ENCODE data around the gene TMEM63B.

Gene TMEM63B

GRCh38 chr6:44096612-44097011 lies 30.7 kb upstream of the TMEM63B start:
- H3K9ac ChIP-seq (ENCODE audit: low read depth, low read length), result no peak overlapping the region
- no peaks in the 10 kb centered on the region for H3K9me3 ChIP-seq (ENCODE audit: control insufficient read depth, insufficient read depth, low read length)
- H3K4me1 ChIP-seq (ENCODE audit: control insufficient read depth, insufficient read depth, low read length), result no peaks in the 10 kb centered on the region
- peaks cover 35% of the 10 kb centered on the region for H3K36me3 ChIP-seq (ENCODE audit: control insufficient read depth, insufficient read depth, low read length)
- no peaks in the 10 kb centered on the region for H3K27me3 ChIP-seq (ENCODE audit: control insufficient read depth, insufficient read depth, low read length)
- H3K4me3 ChIP-seq (ENCODE audit: low read depth, low read length), result no peak overlapping the region
- no peak overlapping the region for H3K27ac ChIP-seq (ENCODE audit: low read depth, low read length)

DNA sequence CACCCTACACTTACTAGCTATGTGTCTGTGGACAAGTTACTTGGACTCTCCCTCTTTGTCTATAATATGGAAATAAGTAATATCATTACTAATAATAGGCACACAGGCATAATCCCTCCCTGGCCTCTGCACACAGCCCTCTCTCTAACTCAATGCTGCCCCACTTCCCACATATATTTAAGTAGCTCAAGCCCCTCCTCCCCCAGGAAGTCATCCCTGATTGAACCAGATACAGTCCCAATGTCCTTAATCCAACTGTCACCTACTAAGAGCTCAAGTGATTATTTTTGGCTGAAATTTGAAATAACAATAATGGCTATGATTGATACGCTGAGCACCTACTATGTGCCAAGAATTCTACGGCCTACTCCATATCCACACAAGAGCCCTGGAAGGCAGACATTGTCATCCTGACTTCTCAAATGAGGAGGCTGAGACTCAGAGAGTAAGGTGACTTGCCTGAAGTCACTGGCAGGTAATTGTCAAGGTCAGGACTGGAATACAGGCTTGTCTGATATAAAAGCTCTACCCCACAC lies 29.5 kb upstream of the TMEM63B start:
- Histone ChIP-seq H3K4me1 (ENCODE audit: control insufficient read depth, insufficient read depth, low read length) (no peaks in the 10 kb centered on the region), H3K9ac (ENCODE audit: low read depth, low read length) (no peak overlapping the region), H3K4me3 (ENCODE audit: low read depth, low read length) (no peak overlapping the region), H3K27ac (ENCODE audit: low read depth, low read length) (no peak overlapping the region), H3K27me3 (ENCODE audit: control insufficient read depth, insufficient read depth, low read length) (no peaks in the 10 kb centered on the region), H3K36me3 (ENCODE audit: control insufficient read depth, insufficient read depth, low read length) (peaks cover 31% of the 10 kb centered on the region), H3K9me3 (ENCODE audit: control insufficient read depth, insufficient read depth, low read length) (no peaks in the 10 kb centered on the region)

DNA sequence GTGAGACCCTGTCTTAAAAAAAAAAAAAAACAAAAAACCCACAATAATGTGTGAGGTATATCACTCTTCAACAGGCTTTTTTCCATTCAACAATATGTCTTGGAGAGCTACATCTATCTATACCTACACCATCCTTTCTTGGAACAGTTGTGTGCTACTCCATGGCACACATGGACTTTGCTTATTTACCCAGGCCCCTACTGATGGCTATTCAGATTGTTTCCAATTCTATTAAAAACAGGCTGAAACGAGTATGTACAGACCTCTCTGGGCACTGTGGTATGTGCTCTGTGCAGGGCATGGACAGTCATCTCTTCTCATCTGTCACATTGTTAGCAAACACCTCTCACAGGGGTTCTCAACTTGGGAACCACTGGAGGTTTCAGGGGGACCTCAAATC lies 28.2 kb upstream of the TMEM63B start:
- no peaks in the 10 kb centered on the region for H3K9me3 ChIP-seq (ENCODE audit: control insufficient read depth, insufficient read depth, low read length)
- peaks cover 33% of the 10 kb centered on the region for H3K36me3 ChIP-seq (ENCODE audit: control insufficient read depth, insufficient read depth, low read length)
- H3K4me3 ChIP-seq (ENCODE audit: low read depth, low read length), result no peak overlapping the region
- no peaks in the 10 kb centered on the region for H3K27me3 ChIP-seq (ENCODE audit: control insufficient read depth, insufficient read depth, low read length)
- no peak overlapping the region for H3K9ac ChIP-seq (ENCODE audit: low read depth, low read length)
- H3K27ac ChIP-seq (ENCODE audit: low read depth, low read length), result no peak overlapping the region
- no peaks in the 10 kb centered on the region for H3K4me1 ChIP-seq (ENCODE audit: control insufficient read depth, insufficient read depth, low read length)

GRCh38 chr6:44100088-44100550 lies 27.2 kb upstream of the TMEM63B start:
- Histone ChIP-seq H3K4me3 (ENCODE audit: low read depth, low read length) (no peak overlapping the region), H3K27me3 (ENCODE audit: control insufficient read depth, insufficient read depth, low read length) (no peaks in the 10 kb centered on the region), H3K9ac (ENCODE audit: low read depth, low read length) (no peak overlapping the region), H3K9me3 (ENCODE audit: control insufficient read depth, insufficient read depth, low read length) (no peaks in the 10 kb centered on the region), H3K27ac (ENCODE audit: low read depth, low read length) (no peak overlapping the region), H3K36me3 (ENCODE audit: control insufficient read depth, insufficient read depth, low read length) (peaks cover 35% of the 10 kb centered on the region), H3K4me1 (ENCODE audit: control insufficient read depth, insufficient read depth, low read length) (no peaks in the 10 kb centered on the region)

DNA sequence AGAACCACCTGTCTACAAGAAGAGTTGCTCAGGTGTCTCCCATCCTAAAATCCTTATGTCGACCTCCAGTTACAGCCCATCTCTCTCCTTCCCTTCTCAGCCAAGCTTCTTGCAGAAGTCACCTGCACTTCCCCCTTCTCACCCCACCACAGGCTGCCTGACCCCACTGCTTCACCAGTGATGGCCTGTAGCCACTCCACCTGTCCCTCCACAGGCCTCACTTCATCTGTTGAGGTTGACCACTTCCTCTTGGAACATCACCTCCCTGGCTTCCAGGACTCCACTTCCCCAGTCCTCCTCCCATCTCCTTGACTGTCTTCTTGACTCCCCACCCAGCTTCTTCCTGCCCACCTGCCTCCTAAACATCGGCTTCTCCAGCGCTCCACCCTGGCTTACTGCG lies 25.5 kb upstream of the TMEM63B start:
- Histone ChIP-seq H3K4me3 (ENCODE audit: low read depth, low read length) (no peak overlapping the region), H3K27me3 (ENCODE audit: control insufficient read depth, insufficient read depth, low read length) (no peaks in the 10 kb centered on the region), H3K9me3 (ENCODE audit: control insufficient read depth, insufficient read depth, low read length) (no peaks in the 10 kb centered on the region), H3K27ac (ENCODE audit: low read depth, low read length) (no peak overlapping the region), H3K36me3 (ENCODE audit: control insufficient read depth, insufficient read depth, low read length) (peaks cover 48% of the 10 kb centered on the region), H3K9ac (ENCODE audit: low read depth, low read length) (no peak overlapping the region), H3K4me1 (ENCODE audit: control insufficient read depth, insufficient read depth, low read length) (no peaks in the 10 kb centered on the region)

GRCh38 chr6:44102527-44102926 lies 24.8 kb upstream of the TMEM63B start:
- H3K27ac ChIP-seq (ENCODE audit: low read depth, low read length), result no peak overlapping the region
- no peaks in the 10 kb centered on the region for H3K4me1 ChIP-seq (ENCODE audit: control insufficient read depth, insufficient read depth, low read length)
- no peak overlapping the region for H3K4me3 ChIP-seq (ENCODE audit: low read depth, low read length)
- no peaks in the 10 kb centered on the region for H3K27me3 ChIP-seq (ENCODE audit: control insufficient read depth, insufficient read depth, low read length)
- no peak overlapping the region for H3K9ac ChIP-seq (ENCODE audit: low read depth, low read length)
- H3K9me3 ChIP-seq (ENCODE audit: control insufficient read depth, insufficient read depth, low read length), result no peaks in the 10 kb centered on the region
- H3K36me3 ChIP-seq (ENCODE audit: control insufficient read depth, insufficient read depth, low read length), result peaks cover 51% of the 10 kb centered on the region

GRCh38 chr6:44104481-44105021 lies 22.8 kb upstream of the TMEM63B start:
- Histone ChIP-seq H3K9ac (ENCODE audit: low read depth, low read length) (no peak overlapping the region), H3K27me3 (ENCODE audit: control insufficient read depth, insufficient read depth, low read length) (no peaks in the 10 kb centered on the region), H3K36me3 (ENCODE audit: control insufficient read depth, insufficient read depth, low read length) (peaks cover 65% of the 10 kb centered on the region), H3K9me3 (ENCODE audit: control insufficient read depth, insufficient read depth, low read length) (no peaks in the 10 kb centered on the region), H3K4me3 (ENCODE audit: low read depth, low read length) (no peak overlapping the region), H3K27ac (ENCODE audit: low read depth, low read length) (no peak overlapping the region), H3K4me1 (ENCODE audit: control insufficient read depth, insufficient read depth, low read length) (no peaks in the 10 kb centered on the region)

- Histone ChIP-seq H3K4me3 (ENCODE audit: low read depth, low read length) (no peak overlapping the region), H3K27me3 (ENCODE audit: control insufficient read depth, insufficient read depth, low read length) (no peaks in the 10 kb centered on the region), H3K27ac (ENCODE audit: low read depth, low read length) (no peak overlapping the region), H3K9me3 (ENCODE audit: control insufficient read depth, insufficient read depth, low read length) (no peaks in the 10 kb centered on the region), H3K9ac (ENCODE audit: low read depth, low read length) (no peak overlapping the region), H3K4me1 (ENCODE audit: control insufficient read depth, insufficient read depth, low read length) (no peaks in the 10 kb centered on the region), H3K36me3 (ENCODE audit: control insufficient read depth, insufficient read depth, low read length) (peaks cover 65% of the 10 kb centered on the region)
Observed at GRCh38 chr6:44105146-44105545, 22.2 kb upstream of the TMEM63B start.

DNA sequence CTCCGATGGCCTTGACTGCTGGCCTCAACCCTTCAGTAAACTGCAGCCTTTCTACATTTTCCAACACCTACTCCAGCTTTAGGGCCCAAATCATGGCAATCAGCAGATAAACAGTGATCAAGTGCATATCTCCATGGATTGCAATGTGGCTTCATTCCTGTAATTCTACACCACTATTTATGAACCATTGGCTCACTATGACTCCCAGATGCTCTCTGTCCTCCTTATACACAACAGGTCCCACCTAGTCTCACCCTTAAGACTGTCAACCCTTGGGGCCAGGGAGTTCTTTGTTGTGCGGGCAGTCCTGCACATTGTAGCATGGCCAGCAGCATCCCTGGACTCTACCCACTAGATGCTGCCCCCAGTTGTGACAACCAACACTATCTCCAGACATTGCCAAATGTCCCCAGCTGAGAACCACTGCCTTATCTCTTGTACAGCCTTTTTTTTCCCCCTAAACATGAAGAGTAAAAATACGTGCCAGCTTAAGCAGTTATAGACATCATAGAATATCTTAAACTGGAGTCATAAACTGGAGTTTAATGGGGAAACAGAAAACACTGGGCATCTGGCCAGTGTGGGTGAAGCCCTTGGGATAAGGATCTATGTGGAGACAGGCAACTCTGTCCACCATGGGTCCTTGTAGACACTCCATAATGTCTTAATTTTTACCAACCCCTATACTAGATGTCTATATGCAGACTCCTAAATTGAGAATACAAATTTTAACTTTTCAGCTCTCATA lies 21.2 kb upstream of the TMEM63B start:
- peaks cover 70% of the 10 kb centered on the region for H3K36me3 ChIP-seq (ENCODE audit: control insufficient read depth, insufficient read depth, low read length)
- H3K9me3 ChIP-seq (ENCODE audit: control insufficient read depth, insufficient read depth, low read length), result no peaks in the 10 kb centered on the region

DNA sequence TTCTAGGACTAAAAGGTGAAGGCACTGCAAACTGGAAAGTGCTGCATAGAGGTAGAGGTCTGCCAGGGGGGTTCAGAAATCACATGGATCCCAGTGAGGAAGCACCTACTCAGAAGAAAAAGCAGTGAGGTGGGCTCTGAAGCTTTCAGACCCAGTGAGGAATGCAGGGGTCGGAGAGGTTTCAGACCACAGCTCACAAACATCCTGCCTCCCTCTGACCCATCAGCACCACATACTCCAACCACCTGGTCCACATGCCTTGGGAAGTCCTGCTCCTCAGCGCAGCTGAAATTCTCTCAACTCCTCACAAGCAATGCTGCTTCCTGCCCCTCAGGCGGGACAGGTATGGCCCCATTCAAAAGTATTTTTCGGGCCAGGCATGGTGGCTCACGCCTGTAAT lies 20.3 kb upstream of the TMEM63B start:
- Histone ChIP-seq H3K9me3 (ENCODE audit: control insufficient read depth, insufficient read depth, low read length) (no peaks in the 10 kb centered on the region), H3K4me1 (ENCODE audit: control insufficient read depth, insufficient read depth, low read length) (no peaks in the 10 kb centered on the region), H3K9ac (ENCODE audit: low read depth, low read length) (no peak overlapping the region), H3K4me3 (ENCODE audit: low read depth, low read length) (no peak overlapping the region), H3K27ac (ENCODE audit: low read depth, low read length) (no peak overlapping the region), H3K27me3 (ENCODE audit: control insufficient read depth, insufficient read depth, low read length) (no peaks in the 10 kb centered on the region), H3K36me3 (ENCODE audit: control insufficient read depth, insufficient read depth, low read length) (peaks cover 77% of the 10 kb centered on the region)

More for the DNA sequence above, 21.2 kb upstream of the TMEM63B start:
- Histone ChIP-seq H3K4me3 (ENCODE audit: low read depth, low read length) (no peak overlapping the region), H3K27ac (ENCODE audit: low read depth, low read length) (no peak overlapping the region), H3K27me3 (ENCODE audit: control insufficient read depth, insufficient read depth, low read length) (no peaks in the 10 kb centered on the region), H3K4me1 (ENCODE audit: control insufficient read depth, insufficient read depth, low read length) (no peaks in the 10 kb centered on the region), H3K9ac (ENCODE audit: low read depth, low read length) (no peak overlapping the region)

DNA sequence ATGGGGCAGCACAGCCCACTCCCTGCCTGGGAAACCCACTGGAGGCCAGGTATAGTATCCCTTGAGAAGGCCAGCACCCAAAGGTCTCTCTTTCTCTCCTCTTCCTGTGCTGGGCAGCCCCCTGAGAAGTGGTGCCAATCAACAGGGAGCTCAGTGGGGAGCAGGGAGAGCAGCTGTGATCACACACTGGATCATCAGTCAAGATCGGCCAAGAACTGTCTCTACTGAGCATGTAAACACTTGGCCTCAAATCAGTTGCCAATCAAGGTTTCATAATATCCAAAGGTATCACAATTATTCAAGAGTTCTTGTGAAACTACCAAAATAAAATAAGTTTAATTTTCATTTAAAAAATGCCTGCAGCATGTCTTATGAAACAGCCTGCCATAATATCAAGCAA lies 18.9 kb upstream of the TMEM63B start:
- H3K27ac ChIP-seq (ENCODE audit: low read depth, low read length), result no peak overlapping the region
- no peaks in the 10 kb centered on the region for H3K27me3 ChIP-seq (ENCODE audit: control insufficient read depth, insufficient read depth, low read length)
- peaks cover 88% of the 10 kb centered on the region for H3K36me3 ChIP-seq (ENCODE audit: control insufficient read depth, insufficient read depth, low read length)
- H3K4me3 ChIP-seq (ENCODE audit: low read depth, low read length), result no peak overlapping the region
- no peak overlapping the region for H3K9ac ChIP-seq (ENCODE audit: low read depth, low read length)
- H3K9me3 ChIP-seq (ENCODE audit: control insufficient read depth, insufficient read depth, low read length), result no peaks in the 10 kb centered on the region
- no peaks in the 10 kb centered on the region for H3K4me1 ChIP-seq (ENCODE audit: control insufficient read depth, insufficient read depth, low read length)
